Type B pancreatic cell (in vitro differentiated cells): ENCODE results near the gene CHMP1B. TPM values are rescaled to one million over a fixed set of nuclear protein-coding genes. Genes with fewer than 3 reads are reported as not detected.

ENCODE experiments used
- DNase-seq: peaks from one replicate; pipeline ENCODE4 v3.0.0; 2021; ENCODE audit warnings: mixed read lengths; ENCODE audit not compliant: unreplicated experiment; ENCODE audit errors: extremely low spot score
- H3K27ac Mint-ChIP-seq: 2 replicates; pipeline ENCODE4 v1.8.0; 2021; ENCODE audit warnings: mild to moderate bottlenecking, mixed read lengths
- H3K27me3 Mint-ChIP-seq: 2 replicates; pipeline ENCODE4 v1.8.0; 2021; ENCODE audit warnings: mixed read lengths
- H3K36me3 Mint-ChIP-seq: 2 replicates; pipeline ENCODE4 v1.8.0; 2021; ENCODE audit warnings: mixed read lengths
- H3K4me1 Mint-ChIP-seq: one replicate; pipeline ENCODE4 v1.8.0; 2021; ENCODE audit warnings: mixed read lengths; ENCODE audit not compliant: unreplicated experiment
- H3K4me3 Mint-ChIP-seq: 2 replicates; pipeline ENCODE4 v1.8.0; 2021; ENCODE audit warnings: mild to moderate bottlenecking, mixed read lengths
- H3K9me3 Mint-ChIP-seq: 2 replicates; pipeline ENCODE4 v1.8.0; 2021; ENCODE audit warnings: mixed read lengths
- total RNA-seq: library from RNA; stranded (reverse); gene quantifications from 2 replicates; pipeline ENCODE4 v1.2.1, GENCODE V29; 2021; ENCODE audit warnings: low replicate concordance
- TF ChIP-seq, protein P1 (sequence below): fragments of 200-600 bp; sonication (generic); conservative IDR thresholded peaks from 2 replicates; pipeline ENCODE4 v1.5.0; 2021; ENCODE audit warnings: antibody characterized with exemption, mild to moderate bottlenecking

CHMP1B gene
- total RNA-seq, 1 donor from 2014 or later: 41.4 TPM

DNA sequence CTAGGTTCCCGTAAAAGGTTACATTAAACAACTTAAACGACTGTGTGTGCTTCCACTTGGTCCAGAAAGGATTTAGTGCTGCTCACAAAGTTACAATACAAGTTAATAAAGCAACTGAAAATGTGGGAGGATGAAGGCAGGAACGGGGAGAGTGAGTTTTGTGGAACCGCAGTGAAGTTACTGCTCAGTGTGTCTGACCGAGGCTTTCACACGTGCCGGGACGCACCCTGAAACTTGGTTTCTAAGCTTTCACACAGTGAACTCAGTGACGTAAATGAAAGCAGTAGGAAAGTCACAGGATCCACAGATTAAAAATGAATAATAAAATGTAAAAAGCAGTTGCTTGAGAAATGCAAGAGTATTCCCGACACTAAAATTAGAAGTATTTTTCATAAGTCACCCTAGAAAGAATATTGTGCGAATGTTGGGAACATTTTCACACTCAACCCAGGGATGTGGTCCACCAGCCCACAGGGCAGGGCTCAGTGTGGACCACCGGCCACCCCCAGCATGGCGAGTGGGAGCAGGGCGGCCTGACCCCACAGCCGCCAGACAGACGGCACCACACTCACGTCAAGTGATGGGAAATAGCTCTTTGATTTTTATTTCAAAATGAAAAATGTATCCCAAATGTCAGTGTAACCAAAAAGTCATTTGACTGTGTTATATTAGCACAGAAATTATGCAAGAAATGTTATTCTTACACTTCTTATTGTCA, 32.6 kb upstream of the CHMP1B start:
- no peak for DNase-seq
- Mint-ChIP-seq H3K27me3 (no peaks in the 10 kb centered on the region), H3K4me1 (no peaks in the 10 kb centered on the region), H3K27ac (no peak overlapping the region), H3K36me3 (no peaks in the 10 kb centered on the region), H3K9me3 (no peaks in the 10 kb centered on the region), H3K4me3 (no peak overlapping the region)
- TF ChIP-seq, protein P1, sequence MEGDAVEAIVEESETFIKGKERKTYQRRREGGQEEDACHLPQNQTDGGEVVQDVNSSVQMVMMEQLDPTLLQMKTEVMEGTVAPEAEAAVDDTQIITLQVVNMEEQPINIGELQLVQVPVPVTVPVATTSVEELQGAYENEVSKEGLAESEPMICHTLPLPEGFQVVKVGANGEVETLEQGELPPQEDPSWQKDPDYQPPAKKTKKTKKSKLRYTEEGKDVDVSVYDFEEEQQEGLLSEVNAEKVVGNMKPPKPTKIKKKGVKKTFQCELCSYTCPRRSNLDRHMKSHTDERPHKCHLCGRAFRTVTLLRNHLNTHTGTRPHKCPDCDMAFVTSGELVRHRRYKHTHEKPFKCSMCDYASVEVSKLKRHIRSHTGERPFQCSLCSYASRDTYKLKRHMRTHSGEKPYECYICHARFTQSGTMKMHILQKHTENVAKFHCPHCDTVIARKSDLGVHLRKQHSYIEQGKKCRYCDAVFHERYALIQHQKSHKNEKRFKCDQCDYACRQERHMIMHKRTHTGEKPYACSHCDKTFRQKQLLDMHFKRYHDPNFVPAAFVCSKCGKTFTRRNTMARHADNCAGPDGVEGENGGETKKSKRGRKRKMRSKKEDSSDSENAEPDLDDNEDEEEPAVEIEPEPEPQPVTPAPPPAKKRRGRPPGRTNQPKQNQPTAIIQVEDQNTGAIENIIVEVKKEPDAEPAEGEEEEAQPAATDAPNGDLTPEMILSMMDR: no peak

- H3K27me3 Mint-ChIP-seq: no peaks in the 10 kb centered on the region
- H3K4me3 Mint-ChIP-seq: no peak overlapping the region
- no peak overlapping the region for H3K27ac Mint-ChIP-seq
- no peaks in the 10 kb centered on the region for H3K4me1 Mint-ChIP-seq
- no peaks in the 10 kb centered on the region for H3K9me3 Mint-ChIP-seq
- no peaks in the 10 kb centered on the region for H3K36me3 Mint-ChIP-seq
- DNase-seq: no peak
- TF ChIP-seq, protein P1: no peak
Observed at GRCh38 chr18:11819938-11820337, 31.3 kb upstream of the CHMP1B start.

GRCh38 chr18:11820697-11821096, 30.5 kb upstream of the CHMP1B start:
- Mint-ChIP-seq H3K4me3 (no peak overlapping the region), H3K9me3 (no peaks in the 10 kb centered on the region), H3K36me3 (no peaks in the 10 kb centered on the region), H3K27ac (no peak overlapping the region), H3K27me3 (no peaks in the 10 kb centered on the region), H3K4me1 (no peaks in the 10 kb centered on the region)
- TF ChIP-seq, protein P1: no peak
- no peak for DNase-seq

DNA sequence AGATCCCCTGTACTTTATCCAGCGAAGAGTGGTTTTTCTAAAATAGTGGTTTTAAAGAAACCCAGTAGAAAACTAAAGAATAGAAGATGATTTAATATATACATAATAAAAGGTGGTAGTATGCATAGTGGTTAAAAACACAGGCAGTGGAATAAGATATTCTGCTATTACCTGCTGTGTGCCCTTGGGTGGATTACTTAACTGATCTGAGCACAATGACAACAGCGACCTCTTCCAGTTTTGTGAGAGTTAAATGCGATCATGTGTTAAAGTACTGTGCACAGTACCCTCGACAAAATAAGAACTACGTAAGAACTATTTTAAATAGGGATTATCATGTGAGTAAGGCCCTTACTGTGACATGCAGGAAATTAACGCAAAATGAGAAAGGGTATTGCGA, 30.0 kb upstream of the CHMP1B start:
- Mint-ChIP-seq H3K27ac (no peak overlapping the region), H3K4me3 (no peak overlapping the region), H3K9me3 (no peaks in the 10 kb centered on the region), H3K27me3 (no peaks in the 10 kb centered on the region), H3K36me3 (no peaks in the 10 kb centered on the region), H3K4me1 (no peaks in the 10 kb centered on the region)
- DNase-seq: no peak
- TF ChIP-seq, protein P1: no peak

- TF ChIP-seq, protein P1: no peak
- Mint-ChIP-seq H3K27ac (no peak overlapping the region), H3K4me3 (no peak overlapping the region), H3K9me3 (no peaks in the 10 kb centered on the region), H3K36me3 (no peaks in the 10 kb centered on the region), H3K27me3 (no peaks in the 10 kb centered on the region), H3K4me1 (no peaks in the 10 kb centered on the region)
- DNase-seq: no peak
Observed at GRCh38 chr18:11821643-11822237, 29.5 kb upstream of the CHMP1B start.
